ENCODE results near the gene SERPINA4. TPM values are rescaled to one million over a fixed set of nuclear protein-coding genes. Genes with fewer than 3 reads are reported as not detected.

Gene SERPINA4
- total and polyA plus RNA-seq, 4 donors = not detected

DNA sequence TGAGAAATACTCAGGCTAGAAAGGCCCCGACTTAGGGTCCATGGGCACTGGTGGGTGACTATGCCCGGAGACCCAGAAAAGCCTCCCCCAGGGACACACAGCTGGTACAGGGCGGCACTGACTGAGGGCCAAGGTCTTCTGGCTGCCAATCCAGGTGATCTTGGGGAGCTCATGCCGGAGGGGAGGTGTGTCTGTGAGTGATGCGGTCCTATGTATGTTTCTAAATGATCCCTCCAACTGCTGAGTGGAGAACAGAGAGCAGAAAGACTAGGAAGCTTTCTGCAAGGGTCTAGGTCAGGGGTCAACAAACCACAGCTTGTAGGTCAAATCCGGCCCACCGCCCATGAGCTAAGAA, 391 bp downstream of the SERPINA4 start:
- no peak overlapping the region for H3K27ac ChIP-seq (ENCODE audit: low read depth in 1 of 2, low read length in 2 of 2)
- H3K36me3 ChIP-seq (ENCODE audit: control insufficient read depth in 1 of 2, insufficient read depth in 2 of 2, low read length in 1 of 2) = no peaks in the 10 kb centered on the region
- H3K27me3 ChIP-seq (ENCODE audit: control insufficient read depth in 1 of 2, insufficient read depth in 2 of 2, low read length in 1 of 2) = peaks cover 0 to 3% of the 10 kb centered on the region in 2 donors
- H3K4me3 ChIP-seq (ENCODE audit: low read length in 2 of 2) = no peak overlapping the region
- H3K9me3 ChIP-seq (ENCODE audit: control insufficient read depth, low read length) = peaks cover 3% of the 10 kb centered on the region
- no peaks in the 10 kb centered on the region for H3K4me1 ChIP-seq (ENCODE audit: control insufficient read depth in 1 of 2, insufficient read depth in 2 of 2, low read length in 2 of 2)
- 78 to 85% methylated on average over 7 of the region's 7 CpGs for WGBS, 2 donors
- no peak for DNase-seq
- intact Hi-C loops (cut with DNase I) = no loop called here
- no peak for ATAC-seq (ENCODE audit: low FRiP score)

DNA sequence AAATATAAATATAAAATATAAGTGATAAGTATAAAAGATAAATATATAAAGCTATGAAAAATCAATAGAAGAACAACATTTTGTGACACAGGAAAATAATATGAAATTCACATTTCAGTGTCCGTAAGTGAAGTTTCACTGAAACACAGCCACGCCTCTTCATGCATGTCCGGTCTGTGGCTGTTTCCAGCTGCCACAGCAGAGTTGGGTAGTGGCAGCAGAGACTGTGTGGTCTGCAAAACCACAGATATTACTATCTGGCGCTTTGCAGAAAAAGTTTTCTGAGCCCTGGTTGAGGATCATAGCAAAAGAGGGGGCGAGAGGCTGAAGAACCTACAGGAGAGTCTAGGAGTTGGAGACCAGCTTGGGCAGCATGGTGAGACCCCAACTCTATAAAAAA, 780 bp downstream of the SERPINA4 start:
- ATAC-seq (ENCODE audit: low FRiP score) (no peak), DNase-seq (no peak)
- Histone ChIP-seq H3K4me3 (ENCODE audit: low read length in 2 of 2) (no peak overlapping the region), H3K27me3 (ENCODE audit: control insufficient read depth in 1 of 2, insufficient read depth in 2 of 2, low read length in 1 of 2) (peaks cover 0 to 3% of the 10 kb centered on the region in 2 donors), H3K36me3 (ENCODE audit: control insufficient read depth in 1 of 2, insufficient read depth in 2 of 2, low read length in 1 of 2) (no peaks in the 10 kb centered on the region), H3K4me1 (ENCODE audit: control insufficient read depth in 1 of 2, insufficient read depth in 2 of 2, low read length in 2 of 2) (no peaks in the 10 kb centered on the region), H3K9me3 (ENCODE audit: control insufficient read depth, low read length) (peaks cover 1% of the 10 kb centered on the region), H3K27ac (ENCODE audit: low read depth in 1 of 2, low read length in 2 of 2) (no peak overlapping the region)
- intact Hi-C loops (cut with DNase I) = no loop called here
- 83 to 87% methylated on average over 5 of the region's 5 CpGs for WGBS, 2 donors

DNA sequence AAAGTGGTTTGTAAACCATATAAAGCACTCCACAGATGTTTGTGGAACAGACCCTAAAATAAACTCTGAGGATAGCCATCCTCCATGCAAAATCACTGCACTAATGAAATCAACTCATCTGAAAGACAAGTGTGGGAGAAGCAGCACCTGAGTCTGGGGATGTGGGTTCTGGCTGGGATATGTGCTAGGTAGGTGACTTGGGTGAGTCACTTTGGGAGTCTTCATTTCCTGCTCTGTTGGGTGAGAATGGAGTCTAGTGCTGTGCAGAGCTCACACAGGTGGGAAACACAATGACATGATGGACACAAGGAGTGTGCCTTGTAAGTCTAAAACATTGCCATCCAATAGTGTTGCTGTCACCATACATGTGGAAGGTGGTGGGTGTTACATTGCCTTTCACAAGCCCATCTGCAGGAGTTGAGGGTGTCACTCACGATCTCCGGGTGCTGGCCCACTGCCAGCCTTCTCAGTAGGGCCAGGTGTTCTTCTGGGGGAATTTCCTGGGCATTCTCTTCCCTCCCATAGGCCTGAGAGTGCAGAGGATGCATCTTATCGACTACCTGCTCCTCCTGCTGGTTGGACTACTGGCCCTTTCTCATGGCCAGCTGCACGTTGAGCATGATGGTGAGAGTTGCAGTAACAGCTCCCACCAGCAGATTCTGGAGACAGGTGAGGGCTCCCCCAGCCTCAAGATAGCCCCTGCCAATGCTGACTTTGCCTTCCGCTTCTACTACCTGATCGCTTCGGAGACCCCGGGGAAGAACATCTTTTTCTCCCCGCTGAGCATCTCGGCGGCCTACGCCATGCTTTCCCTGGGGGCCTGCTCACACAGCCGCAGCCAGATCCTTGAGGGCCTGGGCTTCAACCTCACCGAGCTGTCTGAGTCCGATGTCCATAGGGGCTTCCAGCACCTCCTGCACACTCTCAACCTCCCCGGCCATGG, 2.0 kb downstream of the SERPINA4 start:
- no peaks in the 10 kb centered on the region for H3K9me3 ChIP-seq (ENCODE audit: control insufficient read depth, low read length)
- intact Hi-C loops (cut with DNase I) = no loop called here
- H3K36me3 ChIP-seq (ENCODE audit: control insufficient read depth in 1 of 2, insufficient read depth in 2 of 2, low read length in 1 of 2) = no peaks in the 10 kb centered on the region
- no peaks in the 10 kb centered on the region for H3K27me3 ChIP-seq (ENCODE audit: control insufficient read depth in 1 of 2, insufficient read depth in 2 of 2, low read length in 1 of 2)
- no peaks in the 10 kb centered on the region for H3K4me1 ChIP-seq (ENCODE audit: control insufficient read depth in 1 of 2, insufficient read depth in 2 of 2, low read length in 2 of 2)
- no peak overlapping the region for H3K4me3 ChIP-seq (ENCODE audit: low read length in 2 of 2)
- ATAC-seq (ENCODE audit: low FRiP score) (no peak), DNase-seq (no peak)
- H3K27ac ChIP-seq (ENCODE audit: low read depth in 1 of 2, low read length in 2 of 2) = no peak overlapping the region
- 87 to 90% methylated on average over 16 of the region's 16 CpGs for WGBS, 2 donors

DNA sequence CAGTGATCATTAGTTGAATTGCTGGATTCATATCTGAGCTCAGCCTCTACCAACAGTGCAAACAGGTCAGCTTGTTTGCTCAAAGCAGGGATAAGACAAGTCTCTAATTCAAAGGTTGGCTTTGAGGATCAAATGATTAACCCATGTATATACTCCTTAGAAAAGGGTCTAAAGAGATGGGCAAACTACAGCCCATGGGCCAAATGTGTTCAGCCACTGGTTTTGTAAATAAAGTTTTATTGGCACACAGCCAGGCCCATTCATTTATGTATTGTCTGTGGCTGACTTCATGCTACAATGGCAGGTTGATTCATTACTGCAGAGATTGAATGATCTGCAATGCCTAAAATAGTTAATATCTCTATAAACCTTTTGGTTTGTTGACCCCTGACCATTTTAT, 3.1 kb downstream of the SERPINA4 start:
- ATAC-seq (ENCODE audit: low FRiP score) (no peak), DNase-seq (no peak)
- Histone ChIP-seq H3K4me3 (ENCODE audit: low read length in 2 of 2) (no peak overlapping the region), H3K9me3 (ENCODE audit: control insufficient read depth, low read length) (no peaks in the 10 kb centered on the region), H3K4me1 (ENCODE audit: control insufficient read depth in 1 of 2, insufficient read depth in 2 of 2, low read length in 2 of 2) (no peaks in the 10 kb centered on the region), H3K27ac (ENCODE audit: low read depth in 1 of 2, low read length in 2 of 2) (no peak overlapping the region), H3K27me3 (ENCODE audit: control insufficient read depth in 1 of 2, insufficient read depth in 2 of 2, low read length in 1 of 2) (no peaks in the 10 kb centered on the region), H3K36me3 (ENCODE audit: control insufficient read depth in 1 of 2, insufficient read depth in 2 of 2, low read length in 1 of 2) (no peaks in the 10 kb centered on the region)
- intact Hi-C loops (cut with DNase I) = no loop called here

DNA sequence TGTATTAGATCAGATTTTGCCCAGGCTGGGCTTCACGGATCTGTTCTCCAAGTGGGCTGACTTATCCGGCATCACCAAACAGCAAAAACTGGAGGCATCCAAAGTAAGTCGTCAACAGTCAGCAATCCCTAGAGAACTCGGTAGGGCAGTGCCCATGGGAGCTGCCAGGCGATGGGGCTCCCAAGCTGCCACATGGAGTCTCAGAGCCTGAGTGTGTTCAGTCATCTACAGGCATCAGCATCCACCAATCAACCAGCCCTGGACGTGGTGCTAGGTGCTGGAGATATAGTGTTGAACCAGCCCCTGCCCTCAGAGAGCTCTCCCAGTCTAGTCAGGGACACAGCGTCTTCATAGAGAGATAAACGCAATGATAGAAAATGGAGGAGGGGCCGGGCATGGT, 6.9 kb downstream of the SERPINA4 start:
- Histone ChIP-seq H3K27me3 (ENCODE audit: control insufficient read depth in 1 of 2, insufficient read depth in 2 of 2, low read length in 1 of 2) (no peaks in the 10 kb centered on the region), H3K27ac (ENCODE audit: low read depth in 1 of 2, low read length in 2 of 2) (no peak overlapping the region), H3K36me3 (ENCODE audit: control insufficient read depth in 1 of 2, insufficient read depth in 2 of 2, low read length in 1 of 2) (no peaks in the 10 kb centered on the region), H3K4me1 (ENCODE audit: control insufficient read depth in 1 of 2, insufficient read depth in 2 of 2, low read length in 2 of 2) (no peaks in the 10 kb centered on the region), H3K9me3 (ENCODE audit: control insufficient read depth, low read length) (no peaks in the 10 kb centered on the region), H3K4me3 (ENCODE audit: low read length in 2 of 2) (no peak overlapping the region)
- ATAC-seq (ENCODE audit: low FRiP score) (no peak), DNase-seq (no peak)
- WGBS, 2 donors = 87 to 89% methylated on average over 9 of the region's 9 CpGs
- intact Hi-C loops (cut with DNase I) = no loop called here

DNA sequence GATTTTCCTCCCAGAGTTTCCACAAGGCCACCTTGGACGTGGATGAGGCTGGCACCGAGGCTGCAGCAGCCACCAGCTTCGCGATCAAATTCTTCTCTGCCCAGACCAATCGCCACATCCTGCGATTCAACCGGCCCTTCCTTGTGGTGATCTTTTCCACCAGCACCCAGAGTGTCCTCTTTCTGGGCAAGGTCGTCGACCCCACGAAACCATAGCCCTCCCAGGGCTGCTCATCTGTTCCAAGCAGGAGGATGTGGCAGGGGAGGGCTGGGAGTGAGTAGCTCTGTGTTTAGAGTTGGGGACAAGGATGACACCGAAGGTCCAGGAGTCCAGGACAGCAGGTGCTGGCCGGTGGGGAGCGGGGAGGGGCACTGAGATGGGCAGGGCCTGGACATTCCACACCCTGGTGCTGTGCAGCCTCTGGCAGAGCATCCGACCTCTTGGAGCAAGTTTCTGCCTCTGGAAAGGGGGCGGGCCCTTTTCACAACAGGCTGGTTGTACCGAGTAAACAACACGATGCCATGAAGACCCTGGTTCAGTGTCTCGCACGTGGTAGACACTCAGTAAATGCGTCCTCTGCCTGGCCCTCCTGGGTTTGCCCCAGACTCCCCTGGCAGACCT, 8.2 kb downstream of the SERPINA4 start:
- intact Hi-C loops (cut with DNase I) = no loop called here
- DNase-seq = no peak
- no peaks in the 10 kb centered on the region for H3K36me3 ChIP-seq (ENCODE audit: control insufficient read depth in 1 of 2, insufficient read depth in 2 of 2, low read length in 1 of 2)
- H3K9me3 ChIP-seq (ENCODE audit: control insufficient read depth, low read length) = no peaks in the 10 kb centered on the region
- no peak overlapping the region for H3K4me3 ChIP-seq (ENCODE audit: low read length in 2 of 2)
- H3K27ac ChIP-seq (ENCODE audit: low read depth in 1 of 2, low read length in 2 of 2) = no peak overlapping the region
- ATAC-seq (ENCODE audit: low FRiP score) = peak; percentile 8
- 83 to 89% methylated on average over 20 of the region's 20 CpGs for WGBS, 2 donors
- no peaks in the 10 kb centered on the region for H3K27me3 ChIP-seq (ENCODE audit: control insufficient read depth in 1 of 2, insufficient read depth in 2 of 2, low read length in 1 of 2)
- no peaks in the 10 kb centered on the region for H3K4me1 ChIP-seq (ENCODE audit: control insufficient read depth in 1 of 2, insufficient read depth in 2 of 2, low read length in 2 of 2)

DNA sequence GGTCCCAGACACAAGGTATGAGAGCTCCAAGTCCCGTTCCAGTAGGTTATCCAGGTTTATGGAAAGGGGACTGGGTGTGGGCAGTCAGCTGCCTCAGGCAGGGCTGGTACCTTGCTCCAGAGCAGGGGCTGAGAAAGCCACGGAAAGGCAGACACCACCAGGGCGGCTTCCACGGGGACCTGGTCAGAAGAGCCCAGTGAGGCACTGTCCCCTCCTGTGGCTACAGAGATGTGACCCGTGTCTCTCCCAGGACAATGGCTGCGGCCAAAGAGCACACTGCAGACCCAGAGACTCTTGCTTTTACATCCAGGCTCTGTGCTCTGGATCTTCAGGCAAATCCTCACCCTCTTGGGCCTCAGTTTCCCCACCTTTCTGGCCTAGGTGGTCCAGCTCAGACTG, 8.8 kb downstream of the SERPINA4 start:
- H3K36me3 ChIP-seq (ENCODE audit: control insufficient read depth in 1 of 2, insufficient read depth in 2 of 2, low read length in 1 of 2) = no peaks in the 10 kb centered on the region
- no peak for DNase-seq
- WGBS, 2 donors = 92 to 93% methylated on average over 6 of the region's 6 CpGs
- no peaks in the 10 kb centered on the region for H3K27me3 ChIP-seq (ENCODE audit: control insufficient read depth in 1 of 2, insufficient read depth in 2 of 2, low read length in 1 of 2)
- H3K4me3 ChIP-seq (ENCODE audit: low read length in 2 of 2) = no peak overlapping the region
- no peak overlapping the region for H3K27ac ChIP-seq (ENCODE audit: low read depth in 1 of 2, low read length in 2 of 2)
- no peaks in the 10 kb centered on the region for H3K9me3 ChIP-seq (ENCODE audit: control insufficient read depth, low read length)
- no peak for ATAC-seq (ENCODE audit: low FRiP score)
- intact Hi-C loops (cut with DNase I) = no loop called here
- no peaks in the 10 kb centered on the region for H3K4me1 ChIP-seq (ENCODE audit: control insufficient read depth in 1 of 2, insufficient read depth in 2 of 2, low read length in 2 of 2)

DNA sequence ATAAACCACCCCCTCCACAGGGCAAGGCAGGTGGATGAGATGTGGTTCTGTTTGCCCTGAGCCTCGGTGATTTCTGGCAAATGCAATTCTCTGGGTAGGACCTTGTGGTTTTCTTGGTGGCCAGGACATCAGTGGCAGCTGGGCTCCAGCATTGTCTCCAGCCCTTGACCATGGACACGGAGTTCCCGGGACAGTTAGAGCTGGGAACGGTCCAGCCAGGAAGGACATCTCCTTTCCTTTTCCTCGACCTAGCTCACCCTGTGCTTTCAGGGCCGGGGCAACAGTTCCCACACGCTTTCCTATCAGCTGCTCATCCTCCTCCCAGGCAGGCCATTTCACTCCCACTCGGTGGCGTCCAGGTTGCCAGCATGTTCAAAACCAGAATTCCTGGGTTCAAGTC, 9.2 kb downstream of the SERPINA4 start:
- intact Hi-C loops (cut with DNase I) = no loop called here
- H3K4me1 ChIP-seq (ENCODE audit: control insufficient read depth in 1 of 2, insufficient read depth in 2 of 2, low read length in 2 of 2) = no peaks in the 10 kb centered on the region
- WGBS, 2 donors = 94% methylated on average over 9 of the region's 9 CpGs
- H3K27ac ChIP-seq (ENCODE audit: low read depth in 1 of 2, low read length in 2 of 2) = no peak overlapping the region
- H3K36me3 ChIP-seq (ENCODE audit: control insufficient read depth in 1 of 2, insufficient read depth in 2 of 2, low read length in 1 of 2) = no peaks in the 10 kb centered on the region
- H3K27me3 ChIP-seq (ENCODE audit: control insufficient read depth in 1 of 2, insufficient read depth in 2 of 2, low read length in 1 of 2) = no peaks in the 10 kb centered on the region
- ATAC-seq (ENCODE audit: low FRiP score) (no peak), DNase-seq (no peak)
- no peaks in the 10 kb centered on the region for H3K9me3 ChIP-seq (ENCODE audit: control insufficient read depth, low read length)
- no peak overlapping the region for H3K4me3 ChIP-seq (ENCODE audit: low read length in 2 of 2)

DNA sequence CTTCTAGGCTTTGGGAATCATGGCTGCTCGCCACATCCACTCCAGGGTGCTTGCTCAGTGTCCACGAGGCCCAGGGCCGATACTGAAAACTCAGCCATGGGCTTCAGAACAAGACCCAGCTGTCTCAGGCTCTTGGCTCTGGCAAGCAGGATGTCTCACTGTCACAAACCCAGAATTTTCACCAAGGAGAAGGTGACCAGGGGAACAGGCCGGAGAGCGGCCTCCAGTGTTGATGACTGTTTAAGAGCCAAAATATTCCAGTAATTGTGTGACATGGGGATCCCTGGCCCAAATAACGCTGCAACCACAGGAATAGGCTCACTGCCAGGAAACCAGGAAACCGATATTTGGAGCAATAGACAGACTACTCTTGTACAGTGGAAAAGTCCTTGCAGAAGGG, 10.2 kb downstream of the SERPINA4 start:
- no peak for DNase-seq
- ATAC-seq (ENCODE audit: low FRiP score) = peak; percentile 23
- Histone ChIP-seq H3K9me3 (ENCODE audit: control insufficient read depth, low read length) (no peaks in the 10 kb centered on the region), H3K27ac (ENCODE audit: low read depth in 1 of 2, low read length in 2 of 2) (no peak overlapping the region), H3K27me3 (ENCODE audit: control insufficient read depth in 1 of 2, insufficient read depth in 2 of 2, low read length in 1 of 2) (no peaks in the 10 kb centered on the region), H3K36me3 (ENCODE audit: control insufficient read depth in 1 of 2, insufficient read depth in 2 of 2, low read length in 1 of 2) (no peaks in the 10 kb centered on the region), H3K4me3 (ENCODE audit: low read length in 2 of 2) (no peak overlapping the region), H3K4me1 (ENCODE audit: control insufficient read depth in 1 of 2, insufficient read depth in 2 of 2, low read length in 2 of 2) (no peaks in the 10 kb centered on the region)
- intact Hi-C loops (cut with DNase I) = no loop called here
- 49 to 59% methylated on average over 7 of the region's 7 CpGs for whole genome bisulfite sequencing, 2 donors

Data from aorta (tissue), 5 donors.